ENCODE measurements around the gene CCDC187.

CCDC187 gene

GRCh38 chr9:136295542-136296433, 8.1 kb downstream of the CCDC187 start:
- Histone ChIP-seq H3K9ac (ENCODE audit: low read depth, low read length) (no peak overlapping the region), H3K36me3 (ENCODE audit: insufficient read depth, low read length) (no peaks in the 10 kb centered on the region), H3K4me2 (ENCODE audit: insufficient read depth, low read length) (no peak overlapping the region), H3K27me3 (ENCODE audit: insufficient read depth, low read length, poor library complexity) (no peaks in the 10 kb centered on the region), H2AFZ (ENCODE audit: low read depth, low read length) (no peak overlapping the region), H3K9me3 (ENCODE audit: insufficient read depth, low read length, severe bottlenecking) (peaks cover 3% of the 10 kb centered on the region), H3K27ac (ENCODE audit: low read length) (no peak overlapping the region), H3K79me2 (ENCODE audit: insufficient read depth, low read length) (no peaks in the 10 kb centered on the region), H3K4me3 (ENCODE audit: low read depth in 1 of 2, low read length in 2 of 2) (no peak overlapping the region), H4K20me1 (ENCODE audit: insufficient read depth, low read length) (no peaks in the 10 kb centered on the region), H3K4me1 (ENCODE audit: insufficient read depth, low read length) (no peaks in the 10 kb centered on the region)
- DNase-seq, result no peak
- ATAC-seq (ENCODE audit: insufficient read depth, low read depth), result no peak
- TF ChIP-seq, protein P1, sequence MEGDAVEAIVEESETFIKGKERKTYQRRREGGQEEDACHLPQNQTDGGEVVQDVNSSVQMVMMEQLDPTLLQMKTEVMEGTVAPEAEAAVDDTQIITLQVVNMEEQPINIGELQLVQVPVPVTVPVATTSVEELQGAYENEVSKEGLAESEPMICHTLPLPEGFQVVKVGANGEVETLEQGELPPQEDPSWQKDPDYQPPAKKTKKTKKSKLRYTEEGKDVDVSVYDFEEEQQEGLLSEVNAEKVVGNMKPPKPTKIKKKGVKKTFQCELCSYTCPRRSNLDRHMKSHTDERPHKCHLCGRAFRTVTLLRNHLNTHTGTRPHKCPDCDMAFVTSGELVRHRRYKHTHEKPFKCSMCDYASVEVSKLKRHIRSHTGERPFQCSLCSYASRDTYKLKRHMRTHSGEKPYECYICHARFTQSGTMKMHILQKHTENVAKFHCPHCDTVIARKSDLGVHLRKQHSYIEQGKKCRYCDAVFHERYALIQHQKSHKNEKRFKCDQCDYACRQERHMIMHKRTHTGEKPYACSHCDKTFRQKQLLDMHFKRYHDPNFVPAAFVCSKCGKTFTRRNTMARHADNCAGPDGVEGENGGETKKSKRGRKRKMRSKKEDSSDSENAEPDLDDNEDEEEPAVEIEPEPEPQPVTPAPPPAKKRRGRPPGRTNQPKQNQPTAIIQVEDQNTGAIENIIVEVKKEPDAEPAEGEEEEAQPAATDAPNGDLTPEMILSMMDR (IDR thresholded peaks at IDR 0.05; ENCODE audit: borderline replicate concordance, extremely low read depth, low read length, poor library complexity, severe bottlenecking), result no peak
- no peak for TF ChIP-seq EZH2 (IDR thresholded peaks at IDR 0.05; ENCODE audit: borderline replicate concordance, low read depth, low read length, severe bottlenecking)

GRCh38 chr9:136295055-136295454, 8.8 kb downstream of the CCDC187 start:
- H3K27ac ChIP-seq (ENCODE audit: low read length), result no peak overlapping the region
- H2AFZ ChIP-seq (ENCODE audit: low read depth, low read length), result no peak overlapping the region
- H4K20me1 ChIP-seq (ENCODE audit: insufficient read depth, low read length), result no peaks in the 10 kb centered on the region
- DNase-seq (no peak), ATAC-seq (ENCODE audit: insufficient read depth, low read depth) (no peak)
- TF ChIP-seq, protein P1 (IDR thresholded peaks at IDR 0.05; ENCODE audit: borderline replicate concordance, extremely low read depth, low read length, poor library complexity, severe bottlenecking), result no peak
- TF ChIP-seq EZH2 (IDR thresholded peaks at IDR 0.05; ENCODE audit: borderline replicate concordance, low read depth, low read length, severe bottlenecking), result no peak
- H3K9me3 ChIP-seq (ENCODE audit: insufficient read depth, low read length, severe bottlenecking), result peaks cover 3% of the 10 kb centered on the region
- H3K79me2 ChIP-seq (ENCODE audit: insufficient read depth, low read length), result no peaks in the 10 kb centered on the region
- H3K4me2 ChIP-seq (ENCODE audit: insufficient read depth, low read length), result no peak overlapping the region
- H3K4me3 ChIP-seq (ENCODE audit: low read depth in 1 of 2, low read length in 2 of 2), result no peak overlapping the region
- H3K4me1 ChIP-seq (ENCODE audit: insufficient read depth, low read length), result no peaks in the 10 kb centered on the region
- no peaks in the 10 kb centered on the region for H3K36me3 ChIP-seq (ENCODE audit: insufficient read depth, low read length)
- H3K27me3 ChIP-seq (ENCODE audit: insufficient read depth, low read length, poor library complexity), result no peaks in the 10 kb centered on the region
- no peak overlapping the region for H3K9ac ChIP-seq (ENCODE audit: low read depth, low read length)

- no peaks in the 10 kb centered on the region for H3K36me3 ChIP-seq (ENCODE audit: insufficient read depth, low read length)
- no peak for ATAC-seq (ENCODE audit: insufficient read depth, low read depth)
Observed at GRCh38 chr9:136294437-136294836, 9.5 kb downstream of the CCDC187 start.

More at GRCh38 chr9:136294437-136294836, 9.5 kb downstream of the CCDC187 start:
- no peak overlapping the region for H3K4me2 ChIP-seq (ENCODE audit: insufficient read depth, low read length)
- H3K27ac ChIP-seq (ENCODE audit: low read length), result no peak overlapping the region
- no peaks in the 10 kb centered on the region for H3K4me1 ChIP-seq (ENCODE audit: insufficient read depth, low read length)
- no peaks in the 10 kb centered on the region for H3K79me2 ChIP-seq (ENCODE audit: insufficient read depth, low read length)
- H2AFZ ChIP-seq (ENCODE audit: low read depth, low read length), result no peak overlapping the region
- no peak for DNase-seq
- no peak overlapping the region for H3K9ac ChIP-seq (ENCODE audit: low read depth, low read length)
- H3K27me3 ChIP-seq (ENCODE audit: insufficient read depth, low read length, poor library complexity), result no peaks in the 10 kb centered on the region
- no peaks in the 10 kb centered on the region for H4K20me1 ChIP-seq (ENCODE audit: insufficient read depth, low read length)
- no peak overlapping the region for H3K4me3 ChIP-seq (ENCODE audit: low read depth in 1 of 2, low read length in 2 of 2)
- H3K9me3 ChIP-seq (ENCODE audit: insufficient read depth, low read length, severe bottlenecking), result peaks cover 3% of the 10 kb centered on the region
- TF ChIP-seq, protein P1 (IDR thresholded peaks at IDR 0.05; ENCODE audit: borderline replicate concordance, extremely low read depth, low read length, poor library complexity, severe bottlenecking), result no peak
- no peak for TF ChIP-seq EZH2 (IDR thresholded peaks at IDR 0.05; ENCODE audit: borderline replicate concordance, low read depth, low read length, severe bottlenecking)
